Measurements from ENCODE around the gene FGFRL1. TPM values are rescaled to one million over a fixed set of nuclear protein-coding genes. Genes with fewer than 3 reads are reported as not detected.

The FGFRL1 gene
- total RNA-seq, 1 donor from 2014 or later = 14.2 TPM

DNA sequence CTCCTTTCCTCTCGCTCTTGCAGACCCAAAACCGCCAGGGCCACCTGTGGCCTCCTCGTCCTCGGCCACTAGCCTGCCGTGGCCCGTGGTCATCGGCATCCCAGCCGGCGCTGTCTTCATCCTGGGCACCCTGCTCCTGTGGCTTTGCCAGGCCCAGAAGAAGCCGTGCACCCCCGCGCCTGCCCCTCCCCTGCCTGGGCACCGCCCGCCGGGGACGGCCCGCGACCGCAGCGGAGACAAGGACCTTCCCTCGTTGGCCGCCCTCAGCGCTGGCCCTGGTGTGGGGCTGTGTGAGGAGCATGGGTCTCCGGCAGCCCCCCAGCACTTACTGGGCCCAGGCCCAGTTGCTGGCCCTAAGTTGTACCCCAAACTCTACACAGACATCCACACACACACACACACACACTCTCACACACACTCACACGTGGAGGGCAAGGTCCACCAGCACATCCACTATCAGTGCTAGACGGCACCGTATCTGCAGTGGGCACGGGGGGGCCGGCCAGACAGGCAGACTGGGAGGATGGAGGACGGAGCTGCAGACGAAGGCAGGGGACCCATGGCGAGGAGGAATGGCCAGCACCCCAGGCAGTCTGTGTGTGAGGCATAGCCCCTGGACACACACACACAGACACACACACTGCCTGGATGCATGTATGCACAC lies 13.6 kb downstream of the FGFRL1 start:
- TF ChIP-seq, protein P1, sequence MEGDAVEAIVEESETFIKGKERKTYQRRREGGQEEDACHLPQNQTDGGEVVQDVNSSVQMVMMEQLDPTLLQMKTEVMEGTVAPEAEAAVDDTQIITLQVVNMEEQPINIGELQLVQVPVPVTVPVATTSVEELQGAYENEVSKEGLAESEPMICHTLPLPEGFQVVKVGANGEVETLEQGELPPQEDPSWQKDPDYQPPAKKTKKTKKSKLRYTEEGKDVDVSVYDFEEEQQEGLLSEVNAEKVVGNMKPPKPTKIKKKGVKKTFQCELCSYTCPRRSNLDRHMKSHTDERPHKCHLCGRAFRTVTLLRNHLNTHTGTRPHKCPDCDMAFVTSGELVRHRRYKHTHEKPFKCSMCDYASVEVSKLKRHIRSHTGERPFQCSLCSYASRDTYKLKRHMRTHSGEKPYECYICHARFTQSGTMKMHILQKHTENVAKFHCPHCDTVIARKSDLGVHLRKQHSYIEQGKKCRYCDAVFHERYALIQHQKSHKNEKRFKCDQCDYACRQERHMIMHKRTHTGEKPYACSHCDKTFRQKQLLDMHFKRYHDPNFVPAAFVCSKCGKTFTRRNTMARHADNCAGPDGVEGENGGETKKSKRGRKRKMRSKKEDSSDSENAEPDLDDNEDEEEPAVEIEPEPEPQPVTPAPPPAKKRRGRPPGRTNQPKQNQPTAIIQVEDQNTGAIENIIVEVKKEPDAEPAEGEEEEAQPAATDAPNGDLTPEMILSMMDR (IDR thresholded peaks at IDR 0.05; ENCODE audit: insufficient read depth, low read length, severe bottlenecking) = no peak
- FAIRE-seq (no peak), DNase-seq (ENCODE audit: low read depth) (no peak)
- H3K4me3 ChIP-seq (ENCODE audit: low read depth, low read length) = no peak overlapping the region
- H3K27me3 ChIP-seq (ENCODE audit: control insufficient read depth, insufficient read depth, low read length) = no peaks in the 10 kb centered on the region
- H3K36me3 ChIP-seq (ENCODE audit: control insufficient read depth, insufficient read depth, low read length) = peaks cover 7% of the 10 kb centered on the region

DNA sequence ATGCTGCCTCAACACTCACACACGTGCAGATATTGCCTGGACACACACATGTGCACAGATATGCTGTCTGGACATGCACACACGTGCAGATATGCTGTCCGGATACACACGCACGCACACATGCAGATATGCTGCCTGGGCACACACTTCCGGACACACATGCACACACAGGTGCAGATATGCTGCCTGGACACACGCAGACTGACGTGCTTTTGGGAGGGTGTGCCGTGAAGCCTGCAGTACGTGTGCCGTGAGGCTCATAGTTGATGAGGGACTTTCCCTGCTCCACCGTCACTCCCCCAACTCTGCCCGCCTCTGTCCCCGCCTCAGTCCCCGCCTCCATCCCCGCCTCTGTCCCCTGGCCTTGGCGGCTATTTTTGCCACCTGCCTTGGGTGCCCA lies 14.7 kb downstream of the FGFRL1 start:
- TF ChIP-seq, protein P1 (IDR thresholded peaks at IDR 0.05; ENCODE audit: insufficient read depth, low read length, severe bottlenecking) = no peak
- Histone ChIP-seq H3K36me3 (ENCODE audit: control insufficient read depth, insufficient read depth, low read length) (peaks cover 7% of the 10 kb centered on the region), H3K4me3 (ENCODE audit: low read depth, low read length) (no peak overlapping the region), H3K27me3 (ENCODE audit: control insufficient read depth, insufficient read depth, low read length) (peaks cover 3% of the 10 kb centered on the region)
- FAIRE-seq (peak; percentile 99), DNase-seq (ENCODE audit: low read depth) (peak; percentile 65)

DNA sequence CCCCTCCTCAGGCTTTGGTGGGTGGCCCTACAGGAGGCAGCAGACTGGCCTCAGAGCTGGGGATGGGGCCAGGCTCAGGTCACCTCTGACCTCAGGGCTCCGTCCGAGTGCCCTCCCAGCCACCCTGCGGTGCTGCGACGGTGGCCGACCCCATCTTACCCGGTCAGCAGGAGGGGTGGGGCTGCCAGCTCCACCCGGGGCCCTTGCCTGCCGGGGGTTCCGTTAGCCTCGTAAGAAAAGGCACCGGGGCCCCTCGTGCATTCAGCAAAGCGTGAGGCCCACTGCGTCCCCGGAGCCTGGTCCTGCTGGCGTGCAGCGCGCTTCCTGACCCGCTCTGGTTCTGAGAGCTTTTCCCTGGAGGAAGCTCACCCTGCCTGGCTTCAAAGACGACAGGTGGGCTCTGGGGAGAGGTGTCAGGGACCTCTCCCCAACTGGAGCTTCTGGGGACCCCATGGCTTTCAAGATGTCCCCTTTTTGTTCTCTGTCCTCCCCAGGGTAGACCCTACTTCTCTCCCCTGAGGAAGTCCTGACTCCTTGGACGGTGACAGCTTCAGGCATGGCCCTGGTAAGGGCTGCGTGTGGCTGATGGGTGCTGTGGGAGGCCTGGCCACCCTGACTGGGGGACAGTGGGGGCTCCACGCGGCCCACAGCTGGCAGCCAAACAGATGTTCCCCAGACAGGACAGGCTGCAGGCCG lies 15.9 kb downstream of the FGFRL1 start:
- TF ChIP-seq, protein P1 (IDR thresholded peaks at IDR 0.05; ENCODE audit: insufficient read depth, low read length, severe bottlenecking) = no peak
- Histone ChIP-seq H3K36me3 (ENCODE audit: control insufficient read depth, insufficient read depth, low read length) (peaks cover 6% of the 10 kb centered on the region), H3K4me3 (ENCODE audit: low read depth, low read length) (no peak overlapping the region), H3K27me3 (ENCODE audit: control insufficient read depth, insufficient read depth, low read length) (peaks cover 3% of the 10 kb centered on the region)
- FAIRE-seq = no peak
- no peak for DNase-seq (ENCODE audit: low read depth)

DNA sequence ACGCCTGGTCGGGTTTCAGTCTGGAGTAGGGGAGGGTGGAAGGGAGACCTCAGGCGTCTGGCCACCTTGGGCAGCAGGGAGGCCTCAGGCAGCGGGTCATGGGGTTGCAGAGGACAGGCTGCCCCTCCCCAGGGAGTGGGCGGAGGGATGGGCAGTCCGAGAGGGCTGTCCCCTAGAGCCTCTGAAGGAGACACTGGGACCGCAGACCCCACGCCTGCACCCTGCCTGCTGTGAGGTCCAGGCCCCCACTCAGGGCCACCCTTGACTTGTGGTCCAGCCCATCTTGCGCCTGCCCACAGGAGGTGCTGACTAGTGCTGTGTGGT lies 16.5 kb downstream of the FGFRL1 start:
- Histone ChIP-seq H3K27me3 (ENCODE audit: control insufficient read depth, insufficient read depth, low read length) (peaks cover 5% of the 10 kb centered on the region), H3K36me3 (ENCODE audit: control insufficient read depth, insufficient read depth, low read length) (peaks cover 5% of the 10 kb centered on the region), H3K4me3 (ENCODE audit: low read depth, low read length) (no peak overlapping the region)
- FAIRE-seq (no peak), DNase-seq (ENCODE audit: low read depth) (no peak)
- TF ChIP-seq, protein P1 (IDR thresholded peaks at IDR 0.05; ENCODE audit: insufficient read depth, low read length, severe bottlenecking) = no peak

DNA sequence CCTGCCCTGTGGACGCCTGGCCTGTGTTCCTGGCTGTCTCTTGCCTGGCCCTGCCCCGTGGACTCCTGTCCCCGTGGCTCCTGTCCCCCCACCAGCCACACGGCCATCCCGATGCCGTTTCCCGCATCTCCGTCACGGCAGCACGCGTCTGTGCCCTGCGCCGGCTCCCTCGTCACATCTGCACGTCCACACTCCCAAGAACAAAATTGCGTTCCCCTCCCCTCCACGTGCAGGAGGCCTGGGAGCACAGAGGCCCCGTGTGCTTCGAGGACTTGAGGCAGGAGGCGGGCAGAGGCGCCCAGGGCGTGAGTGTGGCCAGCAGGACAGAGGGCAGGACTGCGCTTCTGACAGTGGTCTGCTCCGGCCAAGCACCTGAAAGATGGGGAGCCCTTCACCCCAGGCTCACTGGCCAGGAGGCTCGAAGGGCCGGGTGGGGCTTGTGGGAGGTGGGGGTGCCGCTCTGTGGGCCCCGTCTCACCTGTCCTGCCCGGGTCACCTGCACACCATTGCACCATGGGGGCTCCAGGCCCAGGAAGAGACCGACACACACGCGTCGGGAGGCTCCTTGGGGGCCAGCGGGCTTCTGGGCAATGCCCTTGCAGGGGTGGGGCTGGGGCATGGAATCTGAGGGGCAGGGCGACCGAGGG lies 17.3 kb downstream of the FGFRL1 start:
- FAIRE-seq = no peak
- peaks cover 8% of the 10 kb centered on the region for H3K27me3 ChIP-seq (ENCODE audit: control insufficient read depth, insufficient read depth, low read length)
- no peak overlapping the region for H3K4me3 ChIP-seq (ENCODE audit: low read depth, low read length)
- peaks cover 5% of the 10 kb centered on the region for H3K36me3 ChIP-seq (ENCODE audit: control insufficient read depth, insufficient read depth, low read length)
- DNase-seq (ENCODE audit: low read depth) = no peak
- TF ChIP-seq, protein P1 (IDR thresholded peaks at IDR 0.05; ENCODE audit: insufficient read depth, low read length, severe bottlenecking) = no peak
